Activated B cell treated with CpG ODN at 0.5 μM for 24 hours (primary cell): ENCODE data around the gene SLC26A8. TPM values are rescaled to one million over a fixed set of nuclear protein-coding genes. Genes with fewer than 3 reads are reported as not detected.
"Not testable (repeated sequence)": the region's sequence is repeated elsewhere in the genome, so short reads cannot be mapped to it uniquely, and the experiment has no call there.

Experiments used
- ATAC-seq: fragments of 200-7000 bp; cut with Tn5 transposase; one replicate; pipeline ENCODE4 v1.10.0; 2021; ENCODE audit warnings: low read depth, mild to moderate bottlenecking, moderate library complexity
- CTCF ChIA-PET: fragments of 350-600 bp; sonication (Branson Sonifier 250); formaldehyde crosslinking; loops from one replicate; lab custom pipeline; 2021; ENCODE audit warnings: antibody characterized with exemption; lab: Charles Lee
- POLR2A ChIA-PET: fragments of 350-600 bp; sonication (Branson Sonifier 250); formaldehyde crosslinking; loops from one replicate; lab custom pipeline; 2021; ENCODE audit warnings: antibody characterized with exemption; lab: Charles Lee
- DNase-seq: peaks from one replicate; pipeline ENCODE4 v3.0.0; 2022
- H3K27ac Mint-ChIP-seq: one replicate; pipeline ENCODE4 v1.8.0; 2020; ENCODE audit warnings: mixed read lengths
- H3K27me3 Mint-ChIP-seq: one replicate; pipeline ENCODE4 v1.8.0; 2021; ENCODE audit warnings: mixed read lengths
- H3K36me3 Mint-ChIP-seq: one replicate; pipeline ENCODE4 v1.8.0; 2021; ENCODE audit warnings: low read depth, mixed read lengths
- H3K4me1 Mint-ChIP-seq: one replicate; pipeline ENCODE4 v1.8.0; 2021; ENCODE audit warnings: mixed read lengths
- H3K4me3 Mint-ChIP-seq: one replicate; pipeline ENCODE4 v1.8.0; 2020; ENCODE audit warnings: mild to moderate bottlenecking, mixed read lengths
- H3K9me3 Mint-ChIP-seq: one replicate; pipeline ENCODE4 v1.8.0; 2020; ENCODE audit warnings: mixed read lengths
- CTCF ChIP-seq: fragments of 200-600 bp; IDR thresholded peaks from one replicate; pipeline ENCODE4 v1.8.0; 2022; ENCODE audit warnings: antibody characterized with exemption, mild to moderate bottlenecking
- intact Hi-C: fragments of 100-400 bp; cut with micrococcal nuclease; formaldehyde crosslinking; loops from one replicate; pipeline ENCODE4 v1.15.1; 2024
- total RNA-seq: library from RNA; stranded (reverse); gene quantifications from 2 replicates; pipeline ENCODE4 v1.2.3, GENCODE V29; 2022

SLC26A8 gene
- total RNA-seq, 1 donor from 2014 or later = not detected

GRCh38 chr6:36034441-36034840 is 10.0 kb upstream of the SLC26A8 start:
- peaks cover 72% of the 10 kb centered on the region for H3K4me1 Mint-ChIP-seq
- H3K9me3 Mint-ChIP-seq = no peaks in the 10 kb centered on the region
- no peaks in the 10 kb centered on the region for H3K27me3 Mint-ChIP-seq
- intact Hi-C loops = no loop called here
- CTCF ChIA-PET = no interaction called here
- no peak for TF ChIP-seq CTCF
- POLR2A ChIA-PET = no interaction called here
- ATAC-seq (no peak), DNase-seq (no peak)
- H3K36me3 Mint-ChIP-seq = peaks cover 8% of the 10 kb centered on the region
- H3K27ac Mint-ChIP-seq = no peak overlapping the region
- H3K4me3 Mint-ChIP-seq = no peak overlapping the region

GRCh38 chr6:36033935-36034334 is 9.5 kb upstream of the SLC26A8 start:
- TF ChIP-seq CTCF = no peak
- intact Hi-C loops = no loop called here
- Mint-ChIP-seq H3K4me3 (no peak overlapping the region), H3K4me1 (peaks cover 72% of the 10 kb centered on the region), H3K9me3 (no peaks in the 10 kb centered on the region), H3K27ac (no peak overlapping the region), H3K27me3 (no peaks in the 10 kb centered on the region), H3K36me3 (peaks cover 9% of the 10 kb centered on the region)
- ATAC-seq = no peak
- ChIA-PET CTCF (no interaction called here), POLR2A (no interaction called here)
- no peak for DNase-seq

- Mint-ChIP-seq H3K36me3 (peaks cover 12% of the 10 kb centered on the region), H3K4me1 (peaks cover 67% of the 10 kb centered on the region)
- CTCF ChIA-PET = interaction anchor here (0.7 kb wide), 1 partner anchor 62 kb away, joined by 4 read pairs; no protein-coding TSS in a partner anchor
- intact Hi-C loops, H3K27ac Mint-ChIP-seq, H3K27me3 Mint-ChIP-seq, POLR2A ChIA-PET, H3K9me3 Mint-ChIP-seq, H3K4me3 Mint-ChIP-seq, ATAC-seq, DNase-seq: not testable (repeated sequence)
These were observed 8.7 kb upstream of the SLC26A8 start for GRCh38 chr6:36033144-36033543.

- DNase-seq = no peak
- H3K27ac Mint-ChIP-seq = no peak overlapping the region
- ATAC-seq = no peak
- H3K4me1 Mint-ChIP-seq = peaks cover 61% of the 10 kb centered on the region
- intact Hi-C loops = no loop called here
- no peak overlapping the region for H3K4me3 Mint-ChIP-seq
- no peaks in the 10 kb centered on the region for H3K9me3 Mint-ChIP-seq
- no peak for TF ChIP-seq CTCF
- H3K36me3 Mint-ChIP-seq = peaks cover 13% of the 10 kb centered on the region
- CTCF ChIA-PET = interaction anchor here (0.7 kb wide), 1 partner anchor 63 kb away, joined by 4 read pairs; no protein-coding TSS in a partner anchor
- H3K27me3 Mint-ChIP-seq = peaks cover 3% of the 10 kb centered on the region
- POLR2A ChIA-PET = interaction anchor here (0.6 kb wide), 1 partner anchor 165 kb away, joined by 4 read pairs; no protein-coding TSS in a partner anchor
These were observed 7.8 kb upstream of the SLC26A8 start for GRCh38 chr6:36032261-36032660.

GRCh38 chr6:36029464-36029863 is 5.0 kb upstream of the SLC26A8 start:
- H3K4me3 Mint-ChIP-seq = peak overlapping the region; percentile 92
- H3K4me1 Mint-ChIP-seq = peaks cover 52% of the 10 kb centered on the region

More at GRCh38 chr6:36029464-36029863, 5.0 kb upstream of the SLC26A8 start:
- peaks cover 7% of the 10 kb centered on the region for H3K36me3 Mint-ChIP-seq
- CTCF ChIA-PET = interaction anchor here (1.2 to 5.7 kb wide), 4 partner anchors 62 to 174 kb away, joined by 3 to 83 read pairs (median 10); no protein-coding TSS in a partner anchor
- DNase-seq = no peak
- no peak for ATAC-seq
- peak overlapping the region; percentile 92 for H3K27ac Mint-ChIP-seq
- H3K9me3 Mint-ChIP-seq = no peaks in the 10 kb centered on the region
- peaks cover 9% of the 10 kb centered on the region for H3K27me3 Mint-ChIP-seq
- intact Hi-C loops = no loop called here
- no peak for TF ChIP-seq CTCF
- POLR2A ChIA-PET = interaction anchor here (2.2 to 3.9 kb wide), 5 partner anchors 66 to 168 kb away, joined by 9 to 31 read pairs (median 25); partner anchors contain the start of gene BRPF3
